Endometrial microvascular endothelial cells (primary cell): ENCODE data around the gene SLC24A3. TPM values are rescaled to one million over a fixed set of nuclear protein-coding genes. Genes with fewer than 3 reads are reported as not detected.
"Not testable (repeated sequence)": the region's sequence is repeated elsewhere in the genome, so short reads cannot be mapped to it uniquely, and the experiment has no call there.

Experiments used
- in situ Hi-C: cut with HindIII; loops from 2 replicates; pipeline ENCODE4 v1.10.0; 2017; ENCODE audit warnings: low sequenced_read_pairs, low pct_unique_long_range_greater_than_20kb; ENCODE audit errors: inconsistent ontology term
- total RNA-seq: library from RNA; depleted of rRNA; stranded (reverse); fragments of >200 nt; gene quantifications from one replicate; pipeline ENCODE4 v1.2.3, GENCODE V29; 2015; ENCODE audit errors: inconsistent ontology term

The SLC24A3 gene
- total RNA-seq, 1 donor from 2014 or later: not detected

DNA sequence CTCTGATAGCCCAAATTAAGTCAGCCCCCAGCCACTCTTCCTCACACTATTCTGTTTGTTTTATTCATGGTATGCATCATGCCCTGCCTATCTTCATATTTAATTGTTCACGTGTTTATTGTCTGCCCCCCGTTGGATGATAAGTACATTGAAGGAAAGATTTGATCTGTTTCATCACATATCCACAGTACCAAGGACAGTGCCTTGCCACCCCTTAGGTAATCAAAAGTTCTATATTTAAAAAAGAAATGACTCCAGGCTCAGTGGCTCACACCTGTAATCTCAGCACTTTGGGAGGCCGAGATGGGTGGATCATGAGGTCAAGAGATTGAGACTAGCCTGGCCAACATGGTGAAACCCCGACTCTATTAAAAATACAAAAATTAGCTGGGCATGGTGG, 535.5 kb downstream of the SLC24A3 start:
- in situ Hi-C loops: no loop called here

DNA sequence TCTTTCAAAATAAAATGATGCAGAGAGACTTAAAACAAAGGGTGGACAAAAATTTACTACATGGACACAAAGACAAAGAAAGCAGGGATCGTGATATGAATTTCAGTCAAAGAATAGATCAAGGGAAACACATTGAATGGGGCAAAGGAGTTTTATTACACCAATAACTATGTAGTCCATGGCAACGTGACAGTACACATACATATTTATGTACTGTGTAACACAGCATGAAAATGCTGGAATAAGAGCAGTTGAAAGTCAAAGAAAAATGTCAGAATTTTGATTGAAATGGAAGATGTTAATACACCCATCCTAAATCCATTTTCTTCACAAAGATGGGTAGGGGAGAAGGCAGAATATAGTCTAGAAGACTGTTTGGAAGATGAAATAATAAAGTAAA, 536.2 kb downstream of the SLC24A3 start:
- in situ Hi-C loops: no loop called here

DNA sequence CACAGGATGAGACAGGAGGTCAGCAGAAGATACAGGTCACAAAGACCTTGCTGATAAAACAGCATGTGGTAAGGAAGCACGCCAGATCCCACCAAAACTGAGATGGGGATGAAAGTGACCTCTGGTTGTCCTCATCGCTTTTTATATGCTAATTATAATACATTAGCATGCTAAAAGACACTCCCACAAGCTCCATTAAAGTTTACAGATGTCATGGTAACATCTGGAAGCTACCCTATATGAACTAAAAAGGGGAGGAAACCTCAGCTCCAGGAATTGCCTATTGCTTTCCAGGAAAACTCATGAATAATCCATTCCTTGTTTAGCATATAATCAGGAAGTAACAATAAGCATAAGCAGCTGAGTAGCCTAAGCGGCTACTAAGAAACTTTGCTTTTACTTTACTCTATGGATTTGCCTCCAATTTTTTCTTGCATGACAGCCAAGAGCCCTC, 537.2 kb downstream of the SLC24A3 start:
- in situ Hi-C loops: no loop called here

DNA sequence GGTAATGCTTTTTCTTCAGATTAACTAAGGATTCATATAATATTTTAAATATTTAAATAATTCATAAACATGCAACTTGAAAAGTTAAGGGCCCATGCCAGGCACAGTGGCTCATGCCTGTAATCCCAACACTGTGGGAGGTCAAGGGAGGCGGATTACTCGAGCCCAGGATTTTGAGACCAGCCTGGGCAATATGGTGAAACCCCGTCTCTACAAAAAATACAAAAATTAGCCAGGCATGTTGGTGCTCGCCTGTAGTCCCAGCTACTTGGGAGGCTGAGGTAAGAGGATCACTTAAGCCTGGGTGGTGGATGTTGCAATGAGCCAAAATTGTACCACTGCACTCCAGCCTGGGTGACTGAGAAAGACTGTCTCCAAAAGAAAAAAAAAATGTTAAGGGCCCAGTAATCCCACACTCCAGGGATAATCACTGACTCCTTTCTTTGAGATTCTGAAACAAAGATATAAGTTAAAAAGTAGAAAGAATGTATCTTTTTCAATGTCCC, 537.7 kb downstream of the SLC24A3 start:
- in situ Hi-C loops: no loop called here

DNA sequence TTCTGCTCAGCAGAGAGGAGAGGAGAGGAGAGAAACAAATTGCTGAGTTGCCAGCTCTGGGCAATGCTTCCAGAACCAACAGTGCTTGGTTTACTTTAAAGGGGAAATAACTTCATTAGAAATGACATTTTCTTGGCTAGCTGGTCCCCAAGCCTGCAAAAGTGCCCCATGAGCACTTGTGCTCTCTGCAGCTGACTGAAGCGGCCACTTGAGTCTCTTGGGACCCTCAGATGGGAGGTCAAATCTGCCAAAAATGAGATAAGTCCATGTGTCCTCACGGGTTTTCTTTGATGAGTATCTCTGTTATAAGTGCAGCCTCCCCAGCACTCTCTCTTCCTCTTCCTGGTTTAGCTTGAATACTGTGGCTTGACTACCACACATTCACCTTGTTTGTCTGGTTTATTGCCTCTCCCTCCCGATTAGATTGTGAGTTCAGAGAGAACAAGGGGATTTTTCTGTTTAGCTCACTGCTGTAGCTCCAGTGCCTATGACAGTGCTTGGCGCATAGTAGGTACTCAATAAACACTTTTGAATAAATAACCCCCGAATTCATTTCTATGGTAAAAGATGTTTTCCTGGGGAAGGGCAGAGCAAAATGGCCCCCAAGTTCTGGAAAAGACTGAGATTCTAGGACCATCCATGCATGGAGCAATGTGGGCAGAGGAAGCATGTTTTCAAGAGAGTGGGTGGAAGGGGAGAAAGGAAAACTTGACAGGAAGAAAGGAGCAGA, 538.6 kb downstream of the SLC24A3 start:
- in situ Hi-C loops: no loop called here

DNA sequence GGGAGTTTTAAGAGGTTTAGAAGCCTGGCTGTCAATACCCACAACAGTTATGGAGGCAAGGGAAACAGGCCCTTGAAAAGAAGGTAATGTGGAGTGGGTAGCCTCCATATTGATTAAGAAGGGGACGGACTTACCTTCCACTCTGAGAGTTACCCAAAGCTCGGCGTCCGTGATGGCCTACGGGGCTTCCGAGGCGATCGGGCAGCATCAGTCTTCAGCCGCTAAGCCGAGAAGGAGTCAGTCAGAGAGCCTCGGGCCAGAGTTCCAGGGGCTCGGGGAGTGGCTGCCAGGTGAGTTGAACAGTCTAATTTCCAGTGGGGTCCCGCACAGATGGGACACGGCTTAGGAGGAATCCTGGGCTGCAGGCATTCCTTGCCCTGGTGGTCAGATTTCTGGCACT, 541.8 kb downstream of the SLC24A3 start:
- in situ Hi-C loops: not testable (repeated sequence)

DNA sequence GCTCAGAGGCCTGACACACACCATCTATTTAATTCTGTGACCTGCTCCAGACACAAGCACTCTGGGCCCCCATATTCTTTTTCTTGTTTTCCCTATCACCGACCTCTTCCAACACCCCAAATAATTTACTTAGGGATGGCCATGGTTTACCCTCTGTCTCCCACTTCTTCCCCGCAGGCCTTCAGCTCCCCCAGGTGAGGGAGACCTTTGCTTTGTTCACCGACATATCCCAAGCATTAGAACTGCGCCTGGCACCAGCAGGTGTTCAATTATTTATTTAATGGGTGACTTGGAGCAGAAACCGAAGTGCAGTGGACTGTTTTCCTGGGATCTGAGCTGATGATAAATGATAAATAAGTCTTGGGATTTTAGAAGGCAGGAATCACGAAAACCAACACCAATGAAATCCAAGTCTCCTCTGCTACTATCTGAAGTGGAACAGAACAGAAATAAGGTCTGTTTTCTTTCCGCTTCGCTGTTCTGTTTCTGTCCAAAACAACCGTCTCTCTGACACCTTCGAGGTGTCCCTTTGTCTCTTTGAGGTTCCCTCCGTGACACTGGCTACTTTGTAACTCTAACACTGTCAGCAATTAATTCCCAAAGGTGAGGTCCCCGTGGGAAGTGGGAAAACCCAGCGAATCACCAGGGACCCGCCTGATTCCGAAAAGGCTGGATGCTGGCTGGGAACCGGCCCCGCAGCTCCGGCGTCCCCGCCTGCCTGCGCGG, 544.5 kb downstream of the SLC24A3 start:
- in situ Hi-C loops: no loop called here

DNA sequence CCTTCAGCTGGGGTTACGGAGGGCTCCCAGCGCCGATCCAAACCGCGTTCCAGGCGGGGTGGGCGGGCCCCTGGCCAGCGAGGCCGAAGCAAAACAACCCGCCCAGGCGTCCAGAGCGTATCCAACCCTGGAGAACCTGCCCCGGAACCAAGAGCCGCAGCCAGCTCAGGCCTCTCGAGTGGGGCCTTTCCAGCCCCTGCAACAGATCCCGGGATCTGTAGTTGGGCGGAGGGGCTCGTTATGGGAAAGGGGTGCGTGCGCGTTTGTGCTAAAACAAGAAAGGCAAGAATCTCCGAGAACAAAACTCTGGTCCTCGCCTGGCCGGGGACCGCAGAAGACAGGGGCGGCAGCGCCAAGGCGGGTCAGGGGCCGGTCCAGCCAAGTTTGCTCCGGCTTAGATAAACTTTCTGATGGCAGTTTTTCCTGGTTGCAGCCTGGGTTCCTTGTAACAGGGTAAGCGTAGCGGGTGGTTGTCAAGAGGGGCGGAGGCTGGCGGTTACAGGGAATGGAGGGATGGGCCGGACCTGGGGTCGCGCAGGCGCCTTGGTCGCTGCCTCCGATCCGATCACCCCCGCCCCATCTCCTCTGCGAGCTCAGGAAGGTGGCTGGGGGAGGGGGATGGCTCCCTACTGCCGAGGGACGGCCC, 545.2 kb downstream of the SLC24A3 start:
- in situ Hi-C loops: no loop called here

DNA sequence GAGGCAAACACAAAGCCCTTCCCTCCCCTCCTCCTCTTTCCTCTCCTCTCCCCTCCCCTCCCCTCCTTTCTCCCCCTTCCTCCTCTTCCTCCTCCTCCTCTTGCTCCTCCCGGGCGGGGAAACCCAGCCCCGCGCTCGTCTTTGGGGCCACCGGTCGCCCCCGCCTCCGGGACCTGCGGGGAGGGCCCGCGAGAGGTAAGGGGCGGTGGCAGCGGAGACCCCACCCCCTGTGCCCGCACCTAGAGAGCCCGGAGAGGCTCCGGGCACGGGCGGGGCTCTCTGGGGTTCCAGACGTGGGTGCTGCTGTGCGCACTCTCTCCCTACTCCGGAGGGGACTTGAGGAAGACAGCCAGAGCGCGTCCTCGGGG, 545.7 kb downstream of the SLC24A3 start, which contains the start of gene RIN2:
Gene RIN2, plus strand, starts transcription at position 126 of the 368 bp plus-strand sequence. CDS start 131,344 bp downstream, outside the sequence.
- in situ Hi-C loops: no loop called here

DNA sequence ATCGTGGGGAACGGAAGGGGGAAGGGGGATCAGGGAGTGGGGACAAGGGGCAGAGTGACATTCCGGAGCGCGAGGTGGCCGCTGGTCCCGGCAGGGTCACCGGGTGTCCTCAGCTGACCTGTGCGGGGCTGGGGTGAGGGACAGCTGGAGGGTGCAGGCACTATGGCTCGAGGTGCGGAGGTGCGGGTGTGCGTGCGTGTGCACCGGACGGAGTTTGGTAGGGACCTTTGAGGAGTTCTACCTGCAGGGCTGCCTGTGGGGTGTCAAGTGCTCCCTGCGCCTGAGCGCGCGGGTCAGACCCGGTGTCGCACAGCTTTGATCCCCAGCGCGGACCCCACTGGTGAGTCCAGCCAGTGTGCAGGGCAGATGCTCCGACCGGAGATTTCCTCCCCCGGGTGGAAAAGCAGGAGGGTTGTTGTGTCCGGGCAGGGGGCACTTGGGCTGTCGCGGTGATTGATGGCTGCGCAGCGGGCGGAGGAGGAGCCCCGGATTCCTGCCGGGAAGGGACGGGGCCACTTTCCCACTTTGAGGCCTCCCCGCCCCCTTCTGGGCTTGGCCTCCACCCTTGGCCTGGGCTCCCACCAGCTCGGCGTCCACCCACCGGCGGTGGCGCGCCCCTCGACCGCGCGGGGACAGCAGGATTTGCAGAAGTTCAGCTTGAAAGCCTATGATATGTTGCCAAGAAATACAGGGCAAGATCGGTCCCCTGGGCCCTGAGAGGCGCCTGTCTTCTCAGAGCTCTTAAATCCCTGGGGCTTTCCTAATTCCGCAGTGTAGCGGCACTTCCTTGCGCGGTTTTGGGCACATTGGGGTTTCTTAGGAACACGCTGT, 546.3 kb downstream of the SLC24A3 start:
- in situ Hi-C loops: no loop called here

DNA sequence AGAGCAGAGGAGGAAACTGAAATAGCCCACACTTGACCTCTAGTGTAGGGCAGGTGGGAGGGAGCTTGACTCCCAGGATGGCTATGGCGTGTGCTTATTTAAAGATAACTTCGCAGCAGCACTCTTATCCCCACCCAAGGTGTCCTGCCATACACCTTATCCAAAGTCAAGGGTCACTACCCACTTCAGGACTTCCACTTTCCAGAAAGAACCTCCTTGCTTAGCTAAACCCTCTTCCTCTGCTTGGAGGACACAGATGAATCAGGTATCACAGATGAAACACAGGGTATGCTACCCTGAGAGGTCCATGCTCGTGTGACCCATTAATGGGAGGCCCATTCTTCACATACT, 547.9 kb downstream of the SLC24A3 start:
- in situ Hi-C loops: no loop called here

DNA sequence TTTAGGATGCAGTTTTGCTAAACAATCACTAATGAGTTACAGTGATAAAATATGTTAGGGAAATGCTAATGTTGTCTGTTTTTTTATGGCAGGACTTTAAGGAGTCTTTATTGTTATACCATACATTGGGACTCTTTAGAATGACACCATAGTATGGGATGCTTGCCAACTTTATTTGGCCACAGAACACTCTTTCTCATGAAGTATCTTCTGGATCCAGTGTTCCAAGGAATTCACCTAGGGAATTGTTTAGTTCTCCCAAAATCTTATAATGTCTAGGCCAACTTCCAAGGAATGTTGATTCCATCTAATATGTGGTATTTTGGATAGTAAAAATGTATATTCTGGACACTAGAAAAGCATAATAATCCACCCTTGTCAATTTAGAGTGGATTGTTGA, 548.9 kb downstream of the SLC24A3 start:
- in situ Hi-C loops: no loop called here

DNA sequence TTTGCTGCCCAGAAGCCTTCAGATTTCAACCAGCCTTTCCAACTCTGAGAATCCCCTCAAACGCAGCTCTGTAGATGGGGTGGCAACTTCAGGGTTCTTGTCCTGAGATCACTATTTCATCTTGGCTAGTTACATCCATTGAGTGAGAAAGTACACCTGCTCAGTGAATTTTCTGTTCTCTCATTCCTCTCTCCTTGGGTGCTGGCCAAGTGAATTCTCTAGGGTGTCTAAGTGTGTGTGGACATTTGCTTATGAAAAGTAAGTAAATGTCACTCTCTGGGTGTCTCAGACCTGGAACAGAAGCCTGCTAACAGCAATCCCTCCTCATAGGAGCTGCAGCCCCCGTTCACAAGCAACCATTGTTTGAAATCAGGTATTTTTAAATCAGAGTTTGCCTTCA, 549.4 kb downstream of the SLC24A3 start:
- in situ Hi-C loops: no loop called here

DNA sequence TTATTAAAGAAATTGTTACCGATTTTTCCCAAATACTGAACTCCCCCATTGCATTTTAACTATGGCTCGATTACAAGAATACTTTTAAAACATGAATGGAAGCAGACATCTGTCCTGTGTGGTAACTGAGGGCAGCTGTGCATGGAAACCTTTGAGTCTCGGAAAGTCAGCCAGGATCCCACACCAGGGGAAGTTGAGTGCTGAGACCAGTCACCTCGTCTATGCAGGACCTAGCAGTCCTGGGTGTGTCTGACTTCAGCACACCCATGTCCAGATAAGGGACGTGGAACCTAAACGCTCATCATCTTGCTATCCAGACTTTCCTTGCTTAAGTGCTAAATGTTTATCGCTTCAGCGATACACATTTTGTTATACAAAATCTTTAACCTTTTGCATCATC, 551.8 kb downstream of the SLC24A3 start:
- in situ Hi-C loops: no loop called here

DNA sequence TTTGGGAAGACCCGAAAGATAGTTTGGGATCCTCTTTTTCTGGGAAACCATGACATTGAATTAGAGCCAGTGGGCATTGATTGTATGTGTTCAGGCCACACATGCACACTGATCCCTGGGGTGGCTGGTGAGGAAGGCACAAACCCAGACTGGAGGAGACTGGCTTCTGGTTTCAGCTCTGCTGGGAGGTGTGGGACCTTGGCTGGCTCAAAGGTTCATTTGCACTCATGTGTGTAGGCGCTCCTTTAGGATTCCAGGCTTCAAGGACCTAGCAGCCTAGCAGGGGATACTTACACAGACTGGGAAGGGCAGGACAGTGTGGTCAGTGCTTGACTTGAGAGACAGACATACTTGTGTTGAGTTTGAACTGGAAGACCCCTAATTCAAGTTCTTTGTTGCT, 552.8 kb downstream of the SLC24A3 start:
- in situ Hi-C loops: no loop called here

DNA sequence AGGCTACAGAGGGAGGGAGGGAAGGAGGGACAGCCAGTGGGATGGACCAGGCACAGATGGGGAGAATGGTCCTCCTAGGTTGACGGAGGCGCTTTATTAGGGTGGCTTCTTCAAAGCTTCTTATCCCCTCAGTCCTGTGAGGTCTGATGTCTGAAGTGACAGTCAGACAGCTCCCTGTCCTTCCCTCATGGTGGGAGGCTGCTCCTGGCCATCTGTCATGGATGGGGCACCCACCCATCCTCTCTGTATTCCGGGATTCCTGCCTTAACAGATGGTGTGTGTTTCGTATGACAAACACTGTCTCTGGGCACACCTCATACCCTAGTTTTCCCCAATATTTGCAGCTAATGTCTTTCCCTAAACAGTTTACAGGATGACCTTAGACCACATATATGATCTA, 553.5 kb downstream of the SLC24A3 start:
- in situ Hi-C loops: no loop called here

DNA sequence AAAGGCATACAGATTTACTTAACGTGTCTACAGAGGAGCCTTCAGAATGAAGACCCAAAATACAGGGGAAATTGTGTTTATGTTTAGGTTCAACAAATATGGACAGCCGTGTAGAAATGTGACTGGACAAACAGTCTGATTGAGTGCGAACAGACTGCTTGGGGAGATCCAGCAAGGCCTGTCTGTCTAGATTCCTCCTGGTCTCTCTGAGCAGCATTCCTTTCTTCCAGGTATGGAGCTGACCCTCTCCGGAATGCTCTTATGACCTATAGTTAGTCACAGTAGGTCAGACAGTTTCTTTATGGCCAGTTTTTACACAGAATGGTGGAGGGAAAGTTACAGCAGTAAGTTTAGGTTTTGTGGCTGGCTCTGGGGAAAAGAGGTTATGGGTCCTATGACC, 554.6 kb downstream of the SLC24A3 start:
- in situ Hi-C loops: no loop called here

DNA sequence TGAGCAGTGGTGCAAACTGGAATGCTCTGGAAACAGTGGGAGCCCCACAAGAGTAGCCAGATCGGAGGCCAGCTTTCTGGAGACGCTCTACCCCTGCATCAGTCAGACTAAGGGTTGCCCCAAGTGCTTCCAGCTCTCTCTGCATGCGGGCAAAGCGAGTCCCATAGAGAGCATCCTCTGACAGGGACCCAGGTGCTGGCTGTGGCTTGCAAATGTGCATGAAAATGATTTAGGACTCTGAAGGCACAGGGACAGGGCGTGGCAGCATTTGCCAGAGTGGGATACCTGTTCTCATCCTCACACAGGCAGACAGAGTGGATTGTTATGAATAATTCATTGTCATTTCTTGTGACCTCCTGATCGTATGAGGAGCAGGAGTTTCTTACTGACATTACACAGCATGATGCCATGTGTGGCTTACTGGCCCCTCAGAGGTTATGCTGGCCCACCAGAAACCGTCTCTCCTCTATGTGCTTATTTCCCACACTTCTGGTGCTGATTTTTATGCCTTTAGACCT, 555.9 kb downstream of the SLC24A3 start:
- in situ Hi-C loops: no loop called here

DNA sequence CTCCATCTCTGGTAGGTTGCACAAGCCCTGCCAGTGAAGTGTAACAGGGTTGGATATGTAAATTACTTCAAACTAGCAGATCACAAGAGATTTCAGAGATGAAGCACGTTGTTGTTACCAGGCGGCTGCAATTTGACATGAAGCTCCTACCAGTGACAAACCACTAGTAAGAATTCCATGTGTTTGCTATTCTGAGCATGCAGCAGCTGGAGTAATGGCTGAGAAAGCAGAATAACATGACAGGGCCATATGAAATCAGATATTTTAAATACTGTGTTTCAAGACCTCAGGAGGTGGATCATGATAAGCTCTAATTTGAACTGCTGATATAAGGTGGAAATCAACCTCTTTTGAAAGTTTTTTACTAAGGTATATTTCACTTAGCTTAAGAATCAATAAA, 557.1 kb downstream of the SLC24A3 start:
- in situ Hi-C loops: no loop called here
